Omental fat pad (tissue), 4 donors: ENCODE results near the gene TEX36. TPM values are rescaled to one million over a fixed set of nuclear protein-coding genes. Genes with fewer than 3 reads are reported as not detected.
"Not testable (repeated sequence)": the region's sequence is repeated elsewhere in the genome, so short reads cannot be mapped to it uniquely, and the experiment has no call there.

Experiments used
- ATAC-seq: fragments of 150-250 bp; one replicate; pipeline ENCODE4 v1.9.1; 2016; ENCODE audit warnings: mild to moderate bottlenecking, moderate library complexity; ENCODE audit not compliant: low FRiP score
- DNase-seq: peaks from one replicate; pipeline ENCODE4 v3.0.0-alpha.2; 2019; ENCODE audit warnings: low spot score
- CTCF ChIP-seq, 3 donors: fragments of 450-650 bp; IDR thresholded peaks; one replicate each; pipeline ENCODE4 v1.5.1; 2016 to 2017; ENCODE audit warnings: antibody characterized with exemption in 3 of 3, mild to moderate bottlenecking in 3 of 3, moderate library complexity in 2 of 3
- total RNA-seq, 4 donors: library from RNA; depleted of rRNA; stranded (reverse); fragments of >200 nt; gene quantifications; one replicate each; pipeline ENCODE4 v1.1.0, GENCODE V29; 2016

TEX36 gene
- total RNA-seq, 4 donors from 2014 or later, result not detected

- no peak for TF ChIP-seq CTCF (IDR thresholded peaks at IDR 0.05)
- ATAC-seq, result no peak
Measured at GRCh38 chr10:125621052-125621451, 61.9 kb downstream of the TEX36 start.

DNA sequence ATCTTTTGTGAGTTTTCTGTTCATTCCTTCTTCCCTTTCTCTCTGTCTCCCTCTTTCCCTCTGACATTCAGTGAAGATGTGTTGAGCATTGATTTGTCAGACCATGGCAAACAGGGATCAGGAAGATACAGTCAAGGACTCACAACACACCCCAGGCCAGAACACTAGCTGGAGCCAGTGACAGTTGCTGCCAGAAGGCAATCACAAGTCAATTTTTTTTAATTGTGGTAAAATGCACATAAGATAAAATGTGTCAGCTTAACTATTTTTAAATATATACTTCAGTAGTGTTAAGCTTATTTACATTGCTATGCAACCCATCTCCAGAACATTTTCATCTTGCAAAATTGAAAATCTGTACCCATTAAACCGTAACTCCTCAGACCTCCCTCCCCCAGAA is 62.6 kb downstream of the TEX36 start:
- no peak for TF ChIP-seq CTCF (IDR thresholded peaks at IDR 0.05)
- ATAC-seq (no peak), DNase-seq (no peak)

More at GRCh38 chr10:125621052-125621451, 61.9 kb downstream of the TEX36 start:
- DNase-seq, result no peak

GRCh38 chr10:125613062-125613461 is 69.9 kb downstream of the TEX36 start:
- ATAC-seq, DNase-seq: not testable (repeated sequence)

DNA sequence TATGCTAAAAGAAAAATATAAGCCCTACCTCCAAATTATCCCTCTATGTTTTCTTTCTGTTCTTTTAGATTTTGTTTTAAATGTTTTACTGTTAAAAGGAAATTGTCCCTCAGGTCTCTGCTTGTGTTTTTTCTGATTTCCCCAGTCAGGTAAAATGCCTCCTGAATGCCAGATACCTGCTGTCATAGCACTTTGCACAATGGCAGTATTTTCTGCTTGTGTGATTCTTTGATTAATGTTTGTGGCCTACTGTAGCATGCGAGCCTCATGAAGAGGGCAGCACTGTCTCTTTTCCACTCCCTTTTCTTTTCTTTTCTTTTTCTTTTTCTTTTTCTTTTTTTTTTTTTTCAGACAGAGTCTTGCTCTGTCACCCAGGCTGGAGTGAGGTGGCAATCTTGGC is 71.2 kb downstream of the TEX36 start:
- ATAC-seq, result no peak
- no peak for TF ChIP-seq CTCF (IDR thresholded peaks at IDR 0.05)
- no peak for DNase-seq

- DNase-seq, result no peak
- ATAC-seq, result no peak
- TF ChIP-seq CTCF (IDR thresholded peaks at IDR 0.05), result no peak
Measured at GRCh38 chr10:125611216-125611615, 71.7 kb downstream of the TEX36 start.

GRCh38 chr10:125609859-125610258 is 73.1 kb downstream of the TEX36 start:
- TF ChIP-seq CTCF (IDR thresholded peaks at IDR 0.05), result no peak
- DNase-seq, result no peak
- ATAC-seq, result no peak

- no peak for TF ChIP-seq CTCF (IDR thresholded peaks at IDR 0.05)
- ATAC-seq (no peak), DNase-seq (no peak)
Measured at GRCh38 chr10:125608474-125608873, 74.5 kb downstream of the TEX36 start.
